ENCODE measurements around the gene SPTY2D1.

SPTY2D1 gene

DNA sequence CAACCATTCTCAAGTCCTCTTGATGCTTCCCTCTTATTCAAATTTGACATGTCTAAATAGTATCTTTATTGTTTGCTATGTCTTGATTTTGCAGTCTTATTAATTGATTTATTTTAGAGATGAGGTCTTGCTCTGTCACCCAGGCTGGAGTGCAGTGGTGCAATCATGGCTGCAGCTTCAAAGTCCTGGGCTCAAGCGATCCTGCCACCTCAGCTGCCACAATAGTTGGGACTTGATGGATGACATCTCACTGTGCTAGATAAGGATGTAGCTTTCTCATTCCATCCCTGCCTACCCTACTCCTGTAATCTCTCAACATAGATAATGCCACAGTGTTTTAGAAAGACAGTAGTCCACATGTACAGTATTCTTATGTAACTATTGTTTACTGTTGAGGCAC lies 7.5 kb upstream of the SPTY2D1 start:
- DNase-seq = no peak
- TF ChIP-seq POLR2A (IDR thresholded peaks at IDR 0.05; ENCODE audit: low read length) (no peak), GATA1 (IDR thresholded peaks at IDR 0.05; ENCODE audit: low read depth, low read length) (no peak)

- peak; percentile 73 to 74 for DNase-seq
- TF ChIP-seq POLR2A (IDR thresholded peaks at IDR 0.05; ENCODE audit: low read length) = no peak
- no peak for TF ChIP-seq GATA1 (IDR thresholded peaks at IDR 0.05; ENCODE audit: low read depth, low read length)
Observed at GRCh38 chr11:18633256-18634139, 644 bp downstream of the SPTY2D1 start.

- TF ChIP-seq GATA1 (IDR thresholded peaks at IDR 0.05; ENCODE audit: low read depth, low read length) (no peak), POLR2A (IDR thresholded peaks at IDR 0.05; ENCODE audit: low read length) (no peak)
- no peak for DNase-seq
Observed at GRCh38 chr11:18632841-18633240, 1.3 kb downstream of the SPTY2D1 start.

- no peak for DNase-seq
- no peak for TF ChIP-seq POLR2A (IDR thresholded peaks at IDR 0.05; ENCODE audit: low read length)
- TF ChIP-seq GATA1 (IDR thresholded peaks at IDR 0.05; ENCODE audit: low read depth, low read length) = no peak
Observed at GRCh38 chr11:18624161-18624560, 10.0 kb downstream of the SPTY2D1 start.

DNA sequence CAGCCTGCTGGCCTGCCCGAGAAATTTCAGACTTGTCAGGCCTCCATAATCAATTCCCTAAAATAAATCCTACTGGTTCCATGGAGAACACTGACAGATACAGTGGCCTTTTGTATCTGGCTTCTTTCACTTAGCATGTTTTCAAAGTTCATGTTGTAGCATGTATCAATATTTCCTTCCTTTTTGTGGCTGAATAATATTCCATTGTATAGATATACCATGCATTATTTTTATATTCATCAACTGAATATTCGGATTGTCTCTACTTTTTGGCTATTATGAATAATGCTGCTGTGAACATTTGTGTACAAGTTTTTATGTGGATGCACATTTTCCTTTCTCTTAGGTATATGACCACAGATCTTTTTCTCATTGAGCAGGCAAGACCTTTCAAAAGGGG lies 10.4 kb downstream of the SPTY2D1 start:
- TF ChIP-seq POLR2A (IDR thresholded peaks at IDR 0.05; ENCODE audit: low read length) = no peak
- no peak for TF ChIP-seq GATA1 (IDR thresholded peaks at IDR 0.05; ENCODE audit: low read depth, low read length)
- DNase-seq = no peak

- TF ChIP-seq GATA1 (IDR thresholded peaks at IDR 0.05; ENCODE audit: low read depth, low read length) (no peak), POLR2A (IDR thresholded peaks at IDR 0.05; ENCODE audit: low read length) (no peak)
- no peak for DNase-seq
Observed at GRCh38 chr11:18618342-18619025, 15.7 kb downstream of the SPTY2D1 start.

DNA sequence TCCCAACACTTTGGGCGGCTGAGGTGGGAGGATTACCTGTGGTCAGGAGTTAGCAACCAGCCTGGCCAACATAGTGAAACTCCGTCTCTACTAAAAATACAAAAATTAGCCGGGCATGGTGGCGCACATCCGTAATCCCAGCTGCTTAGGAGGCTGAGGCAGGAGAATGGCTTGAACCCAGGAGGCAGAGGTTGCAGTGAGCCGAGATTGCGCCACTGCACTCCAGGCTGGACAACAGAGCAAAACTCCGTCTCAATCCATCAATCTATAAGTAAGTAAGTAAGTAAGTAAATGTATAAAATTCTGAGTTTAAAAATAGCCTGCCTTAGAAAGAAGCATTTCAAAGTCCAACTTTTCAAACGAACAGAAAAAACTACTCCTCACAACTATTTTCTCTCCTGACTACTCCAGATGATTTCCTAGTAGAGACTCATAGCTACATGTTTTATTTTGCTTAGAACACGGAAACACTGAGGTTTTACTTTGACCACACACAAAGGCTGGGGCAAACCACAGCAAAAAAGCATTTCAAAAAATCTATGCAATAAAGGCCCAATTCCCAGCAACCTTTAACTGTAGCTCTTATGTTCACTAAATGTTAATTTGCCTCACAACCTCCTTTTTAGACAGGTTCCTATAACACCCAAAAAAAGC lies 16.3 kb downstream of the SPTY2D1 start:
- TF ChIP-seq POLR2A (IDR thresholded peaks at IDR 0.05; ENCODE audit: low read length) = no peak
- TF ChIP-seq GATA1 (IDR thresholded peaks at IDR 0.05; ENCODE audit: low read depth, low read length) = no peak
- no peak for DNase-seq

- TF ChIP-seq GATA1 (IDR thresholded peaks at IDR 0.05; ENCODE audit: low read depth, low read length) (no peak), POLR2A (IDR thresholded peaks at IDR 0.05; ENCODE audit: low read length) (no peak)
Observed at GRCh38 chr11:18615628-18616392, 18.3 kb downstream of the SPTY2D1 start.

GRCh38 chr11:18614667-18615066 lies 19.5 kb downstream of the SPTY2D1 start:
- DNase-seq = no peak
- TF ChIP-seq GATA1 (IDR thresholded peaks at IDR 0.05; ENCODE audit: low read depth, low read length) (no peak), POLR2A (IDR thresholded peaks at IDR 0.05; ENCODE audit: low read length) (no peak)

More at GRCh38 chr11:18615628-18616392, 18.3 kb downstream of the SPTY2D1 start:
- no peak for DNase-seq

DNA sequence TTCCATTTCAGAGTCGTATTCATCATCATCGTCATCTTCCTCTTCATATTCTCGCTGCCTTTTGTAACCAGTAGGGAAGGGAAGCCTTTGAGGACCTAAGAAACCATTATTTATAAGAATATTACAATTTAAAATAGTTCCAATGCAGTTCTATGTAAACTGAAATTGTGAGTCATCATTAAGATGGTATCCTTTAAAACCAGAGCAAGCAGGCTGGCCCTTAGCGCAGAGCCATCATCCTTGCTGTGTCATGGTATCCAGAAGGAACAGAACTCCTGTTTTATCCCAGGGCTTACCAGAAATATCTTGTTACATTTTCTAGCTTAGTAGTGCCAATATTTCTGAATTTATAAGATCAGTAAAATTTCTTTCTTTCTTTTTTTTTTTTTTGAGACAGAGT lies 21.7 kb downstream of the SPTY2D1 start:
- TF ChIP-seq POLR2A (IDR thresholded peaks at IDR 0.05; ENCODE audit: low read length) (no peak), GATA1 (IDR thresholded peaks at IDR 0.05; ENCODE audit: low read depth, low read length) (no peak)

DNA sequence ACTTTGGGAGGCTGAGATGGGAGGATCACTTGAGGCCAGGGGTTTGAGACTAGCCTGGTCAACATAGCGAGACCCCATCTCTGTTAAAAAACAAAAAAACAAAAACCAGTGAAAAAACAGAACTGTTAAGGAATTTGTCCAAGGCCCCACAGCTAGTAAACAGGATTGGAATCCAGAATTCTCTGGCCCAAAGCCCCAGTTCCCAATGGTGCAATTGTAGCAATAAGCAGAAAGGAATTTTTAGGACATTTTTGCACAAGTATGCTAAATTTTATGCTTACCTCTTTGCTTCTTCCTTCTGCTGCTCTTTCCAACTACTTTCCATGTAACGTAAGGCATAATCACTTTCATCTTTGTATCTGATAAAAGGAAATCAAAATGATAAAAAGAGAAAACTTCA lies 22.9 kb downstream of the SPTY2D1 start:
- no peak for DNase-seq
- TF ChIP-seq GATA1 (IDR thresholded peaks at IDR 0.05; ENCODE audit: low read depth, low read length) (no peak), POLR2A (IDR thresholded peaks at IDR 0.05; ENCODE audit: low read length) (no peak)

More for the DNA sequence above, 21.7 kb downstream of the SPTY2D1 start:
- DNase-seq = no peak

- peak; percentile 45 to 49 for DNase-seq
- no peak for TF ChIP-seq GATA1 (IDR thresholded peaks at IDR 0.05; ENCODE audit: low read depth, low read length)
- TF ChIP-seq POLR2A (IDR thresholded peaks at IDR 0.05; ENCODE audit: low read length) = no peak
Observed at GRCh38 chr11:18608376-18608775, 25.8 kb downstream of the SPTY2D1 start.

GRCh38 chr11:18600915-18601569 lies 33.1 kb downstream of the SPTY2D1 start:
- DNase-seq = no peak
- no peak for TF ChIP-seq GATA1 (IDR thresholded peaks at IDR 0.05; ENCODE audit: low read depth, low read length)

Data from erythroblast (primary cell).